Fibroblast of skin of right quadriceps (primary cell): ENCODE measurements around the gene AIF1.

Source experiments
- DNase-seq: peaks from one replicate; pipeline ENCODE4 v3.0.0-alpha.2; 2013

AIF1 gene

DNA sequence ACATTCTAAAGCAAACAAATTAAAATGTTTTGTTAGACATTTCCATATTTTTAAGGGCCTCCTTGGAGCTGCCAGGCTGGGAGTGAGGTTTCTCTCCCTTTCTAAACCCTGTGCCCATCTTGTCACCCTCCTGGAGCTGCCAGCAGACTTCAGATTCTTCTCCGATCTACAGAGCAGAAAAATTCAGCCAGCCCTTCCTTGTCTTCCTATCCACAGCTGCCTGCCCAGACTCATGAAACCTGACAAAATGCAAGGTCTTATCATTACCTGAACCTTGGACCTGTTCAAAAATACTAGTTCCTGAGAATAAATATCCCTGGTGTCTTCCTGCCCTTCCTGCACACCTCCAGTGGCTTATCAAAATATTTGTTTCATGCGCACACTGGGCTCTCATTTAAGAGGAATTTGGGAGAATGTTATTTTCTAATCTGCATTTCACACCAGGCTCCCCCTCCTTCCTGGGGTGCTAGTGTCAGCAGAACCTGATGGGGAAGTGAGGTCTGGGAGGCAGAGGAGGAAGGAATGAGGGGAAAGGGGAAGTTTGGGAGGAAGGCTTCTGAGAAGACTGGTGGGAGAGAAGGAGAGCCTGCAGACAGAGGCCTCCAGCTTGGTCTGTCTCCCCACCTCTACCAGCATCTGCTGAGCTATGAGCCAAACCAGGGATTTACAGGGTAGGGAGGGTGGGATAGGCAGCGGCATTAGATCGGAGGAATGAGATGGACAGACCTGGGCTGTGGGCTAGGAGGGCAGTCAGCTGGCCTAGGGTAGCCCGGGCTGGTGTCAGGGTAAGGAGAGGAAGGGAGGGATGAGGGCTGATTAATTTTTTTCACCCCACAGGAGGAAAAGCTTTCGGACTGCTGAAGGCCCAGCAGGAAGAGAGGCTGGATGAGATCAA is at the start of gene AIF1:
TSS of gene AIF1 (plus strand) at position 551 of the 895 bp plus-strand sequence. CDS start at position 647, 96 bp downstream.
- DNase-seq, result no peak

DNA sequence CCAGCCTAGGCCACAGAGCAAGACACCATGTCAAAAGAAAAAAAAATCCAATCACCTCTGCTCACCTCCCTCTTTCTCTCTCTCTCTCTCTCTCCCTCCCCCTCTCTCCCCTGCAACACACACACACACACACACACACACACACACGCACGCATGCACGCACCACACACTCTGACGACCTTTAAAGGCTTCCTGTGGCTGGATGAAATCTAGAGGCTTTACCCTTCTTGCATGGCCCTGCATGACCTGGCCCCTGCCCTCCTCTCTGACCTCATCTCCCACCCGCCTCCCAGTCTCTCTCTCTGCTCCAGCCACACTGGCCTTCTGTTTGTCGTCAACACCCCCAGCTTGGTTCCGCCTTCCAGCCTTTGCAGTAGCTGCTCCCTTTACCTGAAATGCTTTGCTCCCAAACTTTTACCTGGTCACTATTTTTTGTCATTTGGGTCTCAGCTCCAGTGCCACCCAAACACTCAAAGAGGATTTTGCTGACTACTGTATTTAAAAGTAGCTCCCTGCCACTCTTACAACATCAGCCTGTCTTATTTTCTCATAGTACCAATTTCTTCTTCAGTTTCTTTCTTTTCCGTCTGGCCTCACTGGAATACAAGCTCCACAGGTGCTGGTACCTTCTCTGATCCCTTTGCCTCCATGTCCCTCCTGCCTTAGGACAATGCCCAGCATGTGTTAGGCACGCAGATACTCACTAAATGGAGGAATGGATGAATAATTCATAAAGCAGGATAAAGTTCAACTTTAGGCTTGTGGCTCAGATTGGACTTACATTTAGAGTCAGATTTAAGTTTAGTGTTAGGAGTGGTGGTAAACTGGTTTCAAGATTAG is 47.3 kb upstream of the AIF1 start:
- no peak for DNase-seq

DNA sequence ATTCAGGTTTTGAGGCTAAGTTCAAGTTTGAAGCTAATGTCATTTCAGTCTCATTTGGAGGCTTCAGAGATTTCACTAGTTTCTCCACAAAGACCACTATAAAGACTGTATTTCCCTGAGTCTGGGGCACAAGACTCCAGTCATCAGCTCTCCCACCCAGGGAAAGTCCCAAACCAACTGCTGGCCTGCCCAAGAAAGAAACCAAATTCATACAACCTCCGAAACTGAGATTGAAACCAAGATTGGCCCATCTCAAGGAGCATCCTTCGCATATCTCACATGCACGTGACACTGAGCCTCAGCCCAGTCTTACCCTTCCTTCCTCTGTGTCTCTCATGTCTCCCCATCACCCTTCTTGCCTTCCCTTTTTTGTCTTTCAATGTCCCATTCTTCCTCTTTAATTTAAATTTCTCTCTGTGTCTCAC is 46.5 kb upstream of the AIF1 start:
- DNase-seq, result no peak

DNA sequence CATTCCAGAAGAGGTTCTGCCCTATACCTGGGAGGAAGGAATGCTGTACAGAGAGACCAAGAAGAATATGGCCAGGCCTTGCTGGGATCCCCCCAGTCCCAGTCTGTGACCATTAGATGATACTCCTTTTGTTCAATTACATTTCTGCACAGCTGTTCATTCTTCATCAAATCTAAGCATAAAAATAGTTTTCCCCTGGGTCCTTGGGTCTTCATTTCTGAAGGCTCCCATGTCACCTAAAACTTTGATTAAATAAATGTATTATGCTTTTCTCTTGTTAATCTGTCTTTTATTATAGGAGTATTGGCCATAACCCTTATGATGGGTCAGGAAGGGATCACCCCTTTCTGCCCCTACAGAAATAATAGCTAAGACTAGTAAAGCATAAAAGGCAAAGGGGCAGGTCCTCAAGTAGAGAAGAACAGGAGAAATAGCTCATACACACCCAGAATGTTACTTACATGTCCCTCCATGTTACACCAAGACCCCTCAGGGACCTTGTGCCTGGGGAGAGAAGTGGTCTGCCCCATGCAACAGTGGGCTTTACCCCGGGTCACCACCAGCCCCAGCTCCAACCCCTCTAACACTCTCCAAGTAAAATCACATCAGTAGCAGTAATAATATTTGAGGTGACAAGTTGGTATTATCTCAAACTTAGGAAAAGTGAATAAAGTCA is 45.0 kb upstream of the AIF1 start:
- DNase-seq, result no peak

DNA sequence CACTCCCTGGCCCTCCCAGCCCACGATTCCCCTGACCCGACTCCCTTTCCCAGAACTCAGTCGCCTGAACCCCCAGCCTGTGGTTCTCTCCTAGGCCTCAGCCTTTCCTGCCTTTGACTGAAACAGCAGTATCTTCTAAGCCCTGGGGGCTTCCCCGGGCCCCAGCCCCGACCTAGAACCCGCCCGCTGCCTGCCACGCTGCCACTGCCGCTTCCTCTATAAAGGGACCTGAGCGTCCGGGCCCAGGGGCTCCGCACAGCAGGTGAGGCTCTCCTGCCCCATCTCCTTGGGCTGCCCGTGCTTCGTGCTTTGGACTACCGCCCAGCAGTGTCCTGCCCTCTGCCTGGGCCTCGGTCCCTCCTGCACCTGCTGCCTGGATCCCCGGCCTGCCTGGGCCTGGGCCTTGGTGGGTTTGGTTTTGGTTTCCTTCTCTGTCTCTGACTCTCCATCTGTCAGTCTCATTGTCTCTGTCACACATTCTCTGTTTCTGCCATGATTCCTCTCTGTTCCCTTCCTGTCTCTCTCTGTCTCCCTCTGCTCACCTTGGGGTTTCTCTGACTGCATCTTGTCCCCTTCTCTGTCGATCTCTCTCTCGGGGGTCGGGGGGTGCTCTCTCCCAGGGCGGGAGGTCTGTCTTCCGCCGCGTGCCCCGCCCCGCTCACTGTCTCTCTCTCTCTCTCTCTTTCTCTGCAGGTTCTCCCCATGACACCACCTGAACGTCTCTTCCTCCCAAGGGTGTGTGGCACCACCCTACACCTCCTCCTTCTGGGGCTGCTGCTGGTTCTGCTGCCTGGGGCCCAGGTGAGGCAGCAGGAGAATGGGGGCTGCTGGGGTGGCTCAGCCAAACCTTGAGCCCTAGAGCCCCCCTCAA is 42.8 kb upstream of the AIF1 start, which contains the start of gene LTA:
TSS of gene LTA (plus strand) at position 249 of the 871 bp plus-strand sequence. CDS start at position 703, 454 bp downstream.
- no peak for DNase-seq

DNA sequence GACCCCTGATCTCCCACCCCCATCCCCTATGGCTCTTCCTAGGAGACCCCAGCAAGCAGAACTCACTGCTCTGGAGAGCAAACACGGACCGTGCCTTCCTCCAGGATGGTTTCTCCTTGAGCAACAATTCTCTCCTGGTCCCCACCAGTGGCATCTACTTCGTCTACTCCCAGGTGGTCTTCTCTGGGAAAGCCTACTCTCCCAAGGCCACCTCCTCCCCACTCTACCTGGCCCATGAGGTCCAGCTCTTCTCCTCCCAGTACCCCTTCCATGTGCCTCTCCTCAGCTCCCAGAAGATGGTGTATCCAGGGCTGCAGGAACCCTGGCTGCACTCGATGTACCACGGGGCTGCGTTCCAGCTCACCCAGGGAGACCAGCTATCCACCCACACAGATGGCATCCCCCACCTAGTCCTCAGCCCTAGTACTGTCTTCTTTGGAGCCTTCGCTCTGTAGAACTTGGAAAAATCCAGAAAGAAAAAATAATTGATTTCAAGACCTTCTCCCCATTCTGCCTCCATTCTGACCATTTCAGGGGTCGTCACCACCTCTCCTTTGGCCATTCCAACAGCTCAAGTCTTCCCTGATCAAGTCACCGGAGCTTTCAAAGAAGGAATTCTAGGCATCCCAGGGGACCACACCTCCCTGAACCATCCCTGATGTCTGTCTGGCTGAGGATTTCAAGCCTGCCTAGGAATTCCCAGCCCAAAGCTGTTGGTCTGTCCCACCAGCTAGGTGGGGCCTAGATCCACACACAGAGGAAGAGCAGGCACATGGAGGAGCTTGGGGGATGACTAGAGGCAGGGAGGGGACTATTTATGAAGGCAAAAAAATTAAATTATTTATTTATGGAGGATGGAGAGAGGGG is 41.6 kb upstream of the AIF1 start:
- DNase-seq, result no peak

DNA sequence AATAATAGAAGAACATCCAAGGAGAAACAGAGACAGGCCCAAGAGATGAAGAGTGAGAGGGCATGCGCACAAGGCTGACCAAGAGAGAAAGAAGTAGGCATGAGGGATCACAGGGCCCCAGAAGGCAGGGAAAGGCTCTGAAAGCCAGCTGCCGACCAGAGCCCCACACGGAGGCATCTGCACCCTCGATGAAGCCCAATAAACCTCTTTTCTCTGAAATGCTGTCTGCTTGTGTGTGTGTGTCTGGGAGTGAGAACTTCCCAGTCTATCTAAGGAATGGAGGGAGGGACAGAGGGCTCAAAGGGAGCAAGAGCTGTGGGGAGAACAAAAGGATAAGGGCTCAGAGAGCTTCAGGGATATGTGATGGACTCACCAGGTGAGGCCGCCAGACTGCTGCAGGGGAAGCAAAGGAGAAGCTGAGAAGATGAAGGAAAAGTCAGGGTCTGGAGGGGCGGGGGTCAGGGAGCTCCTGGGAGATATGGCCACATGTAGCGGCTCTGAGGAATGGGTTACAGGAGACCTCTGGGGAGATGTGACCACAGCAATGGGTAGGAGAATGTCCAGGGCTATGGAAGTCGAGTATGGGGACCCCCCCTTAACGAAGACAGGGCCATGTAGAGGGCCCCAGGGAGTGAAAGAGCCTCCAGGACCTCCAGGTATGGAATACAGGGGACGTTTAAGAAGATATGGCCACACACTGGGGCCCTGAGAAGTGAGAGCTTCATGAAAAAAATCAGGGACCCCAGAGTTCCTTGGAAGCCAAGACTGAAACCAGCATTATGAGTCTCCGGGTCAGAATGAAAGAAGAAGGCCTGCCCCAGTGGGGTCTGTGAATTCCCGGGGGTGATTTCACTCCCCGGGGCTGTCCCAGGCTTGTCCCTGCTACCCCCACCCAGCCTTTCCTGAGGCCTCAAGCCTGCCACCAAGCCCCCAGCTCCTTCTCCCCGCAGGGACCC is 40.6 kb upstream of the AIF1 start:
- DNase-seq, result no peak

DNA sequence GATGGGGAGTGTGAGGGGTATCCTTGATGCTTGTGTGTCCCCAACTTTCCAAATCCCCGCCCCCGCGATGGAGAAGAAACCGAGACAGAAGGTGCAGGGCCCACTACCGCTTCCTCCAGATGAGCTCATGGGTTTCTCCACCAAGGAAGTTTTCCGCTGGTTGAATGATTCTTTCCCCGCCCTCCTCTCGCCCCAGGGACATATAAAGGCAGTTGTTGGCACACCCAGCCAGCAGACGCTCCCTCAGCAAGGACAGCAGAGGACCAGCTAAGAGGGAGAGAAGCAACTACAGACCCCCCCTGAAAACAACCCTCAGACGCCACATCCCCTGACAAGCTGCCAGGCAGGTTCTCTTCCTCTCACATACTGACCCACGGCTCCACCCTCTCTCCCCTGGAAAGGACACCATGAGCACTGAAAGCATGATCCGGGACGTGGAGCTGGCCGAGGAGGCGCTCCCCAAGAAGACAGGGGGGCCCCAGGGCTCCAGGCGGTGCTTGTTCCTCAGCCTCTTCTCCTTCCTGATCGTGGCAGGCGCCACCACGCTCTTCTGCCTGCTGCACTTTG is 39.6 kb upstream of the AIF1 start, which contains the start of gene TNF:
TSS of gene TNF (plus strand) at position 231 of the 567 bp plus-strand sequence. CDS start at position 408, 177 bp downstream.
- DNase-seq, result no peak

DNA sequence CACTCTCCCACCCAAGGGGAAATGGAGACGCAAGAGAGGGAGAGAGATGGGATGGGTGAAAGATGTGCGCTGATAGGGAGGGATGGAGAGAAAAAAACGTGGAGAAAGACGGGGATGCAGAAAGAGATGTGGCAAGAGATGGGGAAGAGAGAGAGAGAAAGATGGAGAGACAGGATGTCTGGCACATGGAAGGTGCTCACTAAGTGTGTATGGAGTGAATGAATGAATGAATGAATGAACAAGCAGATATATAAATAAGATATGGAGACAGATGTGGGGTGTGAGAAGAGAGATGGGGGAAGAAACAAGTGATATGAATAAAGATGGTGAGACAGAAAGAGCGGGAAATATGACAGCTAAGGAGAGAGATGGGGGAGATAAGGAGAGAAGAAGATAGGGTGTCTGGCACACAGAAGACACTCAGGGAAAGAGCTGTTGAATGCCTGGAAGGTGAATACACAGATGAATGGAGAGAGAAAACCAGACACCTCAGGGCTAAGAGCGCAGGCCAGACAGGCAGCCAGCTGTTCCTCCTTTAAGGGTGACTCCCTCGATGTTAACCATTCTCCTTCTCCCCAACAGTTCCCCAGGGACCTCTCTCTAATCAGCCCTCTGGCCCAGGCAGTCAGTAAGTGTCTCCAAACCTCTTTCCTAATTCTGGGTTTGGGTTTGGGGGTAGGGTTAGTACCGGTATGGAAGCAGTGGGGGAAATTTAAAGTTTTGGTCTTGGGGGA is 38.9 kb upstream of the AIF1 start:
- no peak for DNase-seq

DNA sequence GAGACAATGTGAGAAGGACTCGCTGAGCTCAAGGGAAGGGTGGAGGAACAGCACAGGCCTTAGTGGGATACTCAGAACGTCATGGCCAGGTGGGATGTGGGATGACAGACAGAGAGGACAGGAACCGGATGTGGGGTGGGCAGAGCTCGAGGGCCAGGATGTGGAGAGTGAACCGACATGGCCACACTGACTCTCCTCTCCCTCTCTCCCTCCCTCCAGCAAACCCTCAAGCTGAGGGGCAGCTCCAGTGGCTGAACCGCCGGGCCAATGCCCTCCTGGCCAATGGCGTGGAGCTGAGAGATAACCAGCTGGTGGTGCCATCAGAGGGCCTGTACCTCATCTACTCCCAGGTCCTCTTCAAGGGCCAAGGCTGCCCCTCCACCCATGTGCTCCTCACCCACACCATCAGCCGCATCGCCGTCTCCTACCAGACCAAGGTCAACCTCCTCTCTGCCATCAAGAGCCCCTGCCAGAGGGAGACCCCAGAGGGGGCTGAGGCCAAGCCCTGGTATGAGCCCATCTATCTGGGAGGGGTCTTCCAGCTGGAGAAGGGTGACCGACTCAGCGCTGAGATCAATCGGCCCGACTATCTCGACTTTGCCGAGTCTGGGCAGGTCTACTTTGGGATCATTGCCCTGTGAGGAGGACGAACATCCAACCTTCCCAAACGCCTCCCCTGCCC is 38.0 kb upstream of the AIF1 start:
- no peak for DNase-seq

DNA sequence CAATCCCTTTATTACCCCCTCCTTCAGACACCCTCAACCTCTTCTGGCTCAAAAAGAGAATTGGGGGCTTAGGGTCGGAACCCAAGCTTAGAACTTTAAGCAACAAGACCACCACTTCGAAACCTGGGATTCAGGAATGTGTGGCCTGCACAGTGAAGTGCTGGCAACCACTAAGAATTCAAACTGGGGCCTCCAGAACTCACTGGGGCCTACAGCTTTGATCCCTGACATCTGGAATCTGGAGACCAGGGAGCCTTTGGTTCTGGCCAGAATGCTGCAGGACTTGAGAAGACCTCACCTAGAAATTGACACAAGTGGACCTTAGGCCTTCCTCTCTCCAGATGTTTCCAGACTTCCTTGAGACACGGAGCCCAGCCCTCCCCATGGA is 37.5 kb upstream of the AIF1 start:
- DNase-seq, result no peak

DNA sequence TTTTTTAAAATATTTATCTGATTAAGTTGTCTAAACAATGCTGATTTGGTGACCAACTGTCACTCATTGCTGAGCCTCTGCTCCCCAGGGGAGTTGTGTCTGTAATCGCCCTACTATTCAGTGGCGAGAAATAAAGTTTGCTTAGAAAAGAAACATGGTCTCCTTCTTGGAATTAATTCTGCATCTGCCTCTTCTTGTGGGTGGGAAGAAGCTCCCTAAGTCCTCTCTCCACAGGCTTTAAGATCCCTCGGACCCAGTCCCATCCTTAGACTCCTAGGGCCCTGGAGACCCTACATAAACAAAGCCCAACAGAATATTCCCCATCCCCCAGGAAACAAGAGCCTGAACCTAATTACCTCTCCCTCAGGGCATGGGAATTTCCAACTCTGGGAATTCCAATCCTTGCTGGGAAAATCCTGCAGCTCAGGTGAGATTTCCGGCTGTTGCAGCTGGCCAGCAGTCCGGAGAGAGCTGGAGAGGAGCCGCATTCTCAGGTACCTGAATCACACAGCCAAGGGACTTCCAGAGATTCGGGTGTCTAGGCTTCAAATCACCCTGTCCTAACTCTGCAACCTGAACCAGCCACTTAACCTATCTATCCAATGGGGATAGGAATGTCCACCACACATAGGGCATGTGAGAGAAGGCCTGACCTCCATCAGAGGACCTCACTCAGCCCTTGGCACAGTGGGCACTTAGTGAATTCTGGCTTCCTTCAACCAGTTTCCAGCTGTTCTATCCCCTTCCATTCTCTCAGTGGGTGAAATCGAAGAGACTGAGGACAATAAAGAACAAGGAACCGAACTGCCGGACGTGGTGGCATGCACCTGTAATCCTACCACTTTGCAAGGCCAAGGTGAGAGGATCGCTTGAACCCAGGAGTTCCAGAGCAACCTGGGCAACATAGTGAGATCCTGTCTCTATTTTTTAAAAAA is 36.6 kb upstream of the AIF1 start:
- no peak for DNase-seq

DNA sequence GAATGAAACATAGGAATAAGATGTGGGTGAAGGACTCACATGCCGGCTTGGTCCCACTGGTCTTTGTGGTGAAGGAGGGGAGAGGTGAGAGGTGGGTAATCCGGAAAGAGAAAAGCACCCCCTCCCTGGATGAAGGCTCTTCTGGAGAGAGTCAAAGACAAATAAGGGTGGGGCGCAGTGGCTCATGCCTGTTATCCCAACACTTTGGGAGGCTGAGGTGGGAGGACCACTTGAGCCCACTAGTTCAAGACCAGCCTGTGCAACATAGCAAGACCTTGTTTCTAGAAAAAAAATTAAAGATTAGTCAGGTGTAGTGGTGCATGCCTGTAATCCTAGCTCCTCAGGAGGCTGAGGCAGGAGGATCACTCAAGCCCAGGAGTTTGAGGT is 35.9 kb upstream of the AIF1 start:
- DNase-seq, result no peak

DNA sequence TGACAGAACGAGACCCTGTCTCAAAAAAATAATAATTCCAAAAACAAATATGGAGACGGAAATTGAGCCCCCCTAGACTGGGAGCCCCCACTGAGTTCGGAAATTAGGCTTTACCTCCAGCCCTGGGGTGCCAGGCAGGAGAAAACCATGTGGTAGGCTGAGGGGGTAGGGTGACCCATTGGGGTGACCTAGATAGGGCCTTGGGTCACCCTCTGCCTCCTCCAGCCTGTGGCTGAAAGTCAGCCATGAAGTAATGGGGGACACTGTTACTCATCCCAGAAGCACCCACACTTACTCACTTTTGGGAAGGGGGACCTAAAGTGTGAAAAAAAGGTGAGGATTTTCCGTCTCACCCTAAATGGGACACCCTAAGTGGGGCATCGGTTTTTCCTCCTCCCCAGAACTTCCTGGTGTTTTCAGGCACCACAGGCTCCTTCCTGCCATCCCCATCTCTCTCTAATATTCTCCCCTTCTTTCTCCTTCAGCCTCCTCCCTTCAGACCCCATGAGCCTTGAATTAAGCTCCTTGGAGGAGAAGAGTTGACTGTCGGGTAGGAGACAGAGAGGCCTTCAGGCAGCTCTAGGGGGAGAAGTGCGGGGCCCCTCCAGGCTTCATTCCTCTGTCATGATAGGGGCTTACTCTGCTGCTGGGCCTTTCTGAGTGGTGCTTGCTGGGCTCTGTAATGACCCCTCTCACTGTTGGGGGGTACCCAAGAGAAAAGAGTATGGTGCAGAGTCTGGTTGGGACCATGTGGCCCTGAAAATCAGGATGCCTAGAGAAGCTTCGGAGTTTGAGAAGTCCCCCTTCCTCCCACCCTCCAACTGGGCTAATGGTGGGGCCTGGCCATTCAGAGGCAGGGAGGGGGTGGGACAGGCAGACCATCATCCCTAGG is 35.2 kb upstream of the AIF1 start:
- DNase-seq, result no peak

DNA sequence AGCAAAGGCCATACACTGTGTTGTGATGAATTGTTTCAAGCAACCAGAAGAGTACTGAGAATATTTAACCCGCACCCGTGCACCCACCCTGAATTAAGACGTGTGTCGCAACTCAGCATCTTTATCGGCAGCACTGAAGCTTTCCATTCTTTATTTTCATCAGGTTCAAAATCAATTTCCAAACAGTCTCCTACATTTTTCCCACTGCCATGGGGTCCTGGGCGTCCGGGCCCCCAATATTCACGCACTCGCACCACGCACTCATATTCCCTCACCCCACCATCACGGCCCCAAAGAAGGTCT is 34.6 kb upstream of the AIF1 start:
- no peak for DNase-seq

DNA sequence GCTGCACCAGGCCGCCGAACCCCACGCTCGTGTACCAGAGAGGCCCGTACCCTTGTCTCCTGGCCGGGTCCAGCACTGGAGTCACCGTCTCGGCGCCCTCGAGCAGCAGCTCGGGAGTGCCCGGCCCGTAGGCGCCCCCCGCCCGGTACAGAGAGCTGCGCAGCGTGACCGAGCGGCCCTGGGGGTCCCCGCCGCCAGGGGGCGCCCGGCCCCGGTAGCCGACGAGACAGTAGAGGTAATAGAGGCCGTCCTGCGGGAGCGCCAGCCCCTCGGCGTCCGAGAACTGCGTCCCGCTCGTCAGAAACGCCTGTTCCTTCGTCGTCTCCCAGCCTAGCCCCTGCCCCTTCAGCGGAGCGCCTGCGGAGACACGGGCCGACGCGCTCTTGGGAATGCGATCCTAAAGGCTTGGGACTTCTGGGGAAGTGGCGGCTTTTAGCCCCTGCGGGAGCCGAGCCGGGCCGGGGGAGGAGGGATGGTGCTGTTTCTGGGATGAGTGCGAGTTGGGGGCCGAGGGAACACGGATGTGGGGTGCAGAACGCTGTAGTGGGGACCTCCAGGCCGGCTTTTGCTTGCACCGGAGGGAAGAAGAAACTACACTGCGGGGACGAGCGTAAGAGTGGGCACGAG is 34.1 kb upstream of the AIF1 start:
- peak; percentile 81 for DNase-seq
